GM12878 (cell line): ENCODE measurements around the gene METTL1. TPM values are rescaled to one million over a fixed set of nuclear protein-coding genes. Genes with fewer than 3 reads are reported as not detected.

Experiments
- ATAC-seq: fragments of 200-7000 bp; cut with Tn5 transposase; 3 replicates; pipeline ENCODE4 v1.9.1; 2020; ENCODE audit warnings: mild to moderate bottlenecking, moderate library complexity
- BruUV-seq: library from RNA; stranded (reverse); fragments of 400-500 nt; replicated peaks from 2 replicates; lab custom pipeline; 2021; lab: Mats Ljungman, UMichigan
- CTCF ChIA-PET: fragments of 300-600 bp; sonication (Branson Sonifier 250); formaldehyde crosslinking; extraction: SDS; loops from one replicate; lab custom pipeline; 2021; ENCODE audit warnings: inconsistent platforms; lab: Yijun Ruan, JAX
- POLR2A ChIA-PET: fragments of 350-600 bp; formaldehyde crosslinking; extraction: SDS; loops from one replicate; lab custom pipeline; 2021; ENCODE audit warnings: inconsistent platforms; lab: Charles Lee
- RAD21 ChIA-PET: fragments of 300-600 bp; sonication (Branson Sonifier 250); formaldehyde crosslinking; loops from one replicate; lab custom pipeline; 2023; ENCODE audit warnings: antibody characterized with exemption; ENCODE audit not compliant: unreplicated experiment; lab: Charles Lee
- SMC1A ChIA-PET: fragments of 300-600 bp; sonication (Branson Sonifier 250); formaldehyde crosslinking; loops from one replicate; lab custom pipeline; 2023; ENCODE audit not compliant: unreplicated experiment, uncharacterized antibody; lab: Charles Lee
- DNase-seq: peaks from one replicate; pipeline ENCODE4 v3.0.0-alpha.2; 2011; ENCODE audit warnings: low read depth, low spot score
- FAIRE-seq: peaks from 3 replicates; lab custom pipeline; 2011; peaks lifted over from hg19 to GRCh38; lab: Jason Lieb, UNC
- H2AFZ ChIP-seq: 2 replicates; pipeline ENCODE4 v1.6.0; 2011; ENCODE audit warnings: low read depth, low read length, control low read depth; ENCODE audit not compliant: control insufficient read depth
- H3K27ac ChIP-seq: 2 replicates; pipeline ENCODE4 v1.5.1; 2011; ENCODE audit warnings: control low read depth; ENCODE audit not compliant: control insufficient read depth, insufficient read depth
- H3K27me3 ChIP-seq, 2 experiments: replicated peaks in 1 of 2; 2 replicates each; pipeline versions ENCODE4 v1.6.0 to v1.6.1; 2011; ENCODE audit warnings: low read length in 1 of 2; ENCODE audit not compliant: control insufficient read depth in 2 of 2, insufficient read depth in 2 of 2
- H3K36me3 ChIP-seq, 2 experiments: 2 replicates each; pipeline ENCODE4 v1.5.1; 2011; ENCODE audit warnings: low read length in 1 of 2; ENCODE audit not compliant: control insufficient read depth in 2 of 2, insufficient read depth in 2 of 2
- H3K4me1 ChIP-seq: 2 replicates; pipeline ENCODE4 v1.6.1; 2011; ENCODE audit warnings: mild to moderate bottlenecking, low read length, moderate library complexity, mixed read lengths; ENCODE audit not compliant: control insufficient read depth, insufficient read depth
- H3K4me2 ChIP-seq: 2 replicates; pipeline ENCODE4 v1.6.0; 2011; ENCODE audit warnings: control low read depth; ENCODE audit not compliant: control insufficient read depth, insufficient read depth
- H3K4me3 ChIP-seq: fragments of 200-600 bp; sonication (generic); 2 replicates; pipeline ENCODE4 v1.5.1; 2016
- H3K79me2 ChIP-seq: 2 replicates; pipeline ENCODE4 v1.6.0; 2011; ENCODE audit warnings: low read length; ENCODE audit not compliant: control insufficient read depth, insufficient read depth
- H3K9ac ChIP-seq: 2 replicates; pipeline ENCODE4 v1.8.0; 2011; ENCODE audit warnings: low read length, control low read depth, mixed read lengths; ENCODE audit not compliant: control insufficient read depth, insufficient read depth
- H3K9me3 ChIP-seq: replicated peaks from 3 replicates; pipeline ENCODE4 v1.5.1; 2011; ENCODE audit warnings: mild to moderate bottlenecking, low read length; ENCODE audit not compliant: control insufficient read depth, insufficient read depth
- H4K20me1 ChIP-seq: 2 replicates; pipeline ENCODE4 v1.6.0; 2011; ENCODE audit not compliant: control insufficient read depth, insufficient read depth
- WGBS: methylation state at CpG from one replicate; pipeline ENCODE4 v1.1.6; 2016; ENCODE audit warnings: low lambda C conversion rate; ENCODE audit not compliant: insufficient replicate concordance, insufficient coverage; ENCODE audit errors: missing lambda C conversion rate; 5-methylcytosine and 5-hydroxymethylcytosine counted together
- in situ Hi-C: fragments of 300-500 bp; cut with MboI; formaldehyde crosslinking; loops from 9 replicates; pipeline ENCODE4 v1.14.3; 2018; ENCODE audit warnings: mixed read lengths
- intact Hi-C: fragments of 100-400 bp; cut with micrococcal nuclease; formaldehyde crosslinking; loops from one replicate; pipeline ENCODE4 v1.14.2; 2022; ENCODE audit not compliant: unreplicated experiment
- polyA plus RNA-seq, 11 experiments: library from polyadenylated mRNA; depleted of rRNA in 4 of 11; unstranded in 6 of 11; stranded (reverse) in 5 of 11; fragments of >200 nt; fragmentation: Nextera tagmentation in 4 of 11; fragmentation: Illumina TruSeq in 1 of 11; extraction: Ambion mirVana in 4 of 11; extraction: Trizol in 1 of 11; gene quantifications; 1 replicate in 1 of 11; 2 replicates in 10 of 11; pipeline versions ENCODE4 v1.2.1 to v1.2.3, GENCODE V29; 2011 to 2016; ENCODE audit warnings: inconsistent platforms in 2 of 11, missing spikeins in 2 of 11, low read depth in 1 of 11
- total RNA-seq, 4 experiments: library from RNA; depleted of rRNA in 3 of 4; stranded (reverse); fragments of >200 nt in 3 of 4; fragmentation: Illumina TruSeq in 1 of 4; extraction: Trizol in 1 of 4; gene quantifications; 2 replicates each; pipeline versions ENCODE4 v1.2.1 to v1.2.3, GENCODE V29; 2013 to 2021
- TF ChIP-seq, protein P1 (sequence below), 3 experiments: IDR thresholded peaks in 2 of 3; conservative IDR thresholded peaks in 1 of 3; 2 replicates each; pipeline ENCODE4 v1.5.1; 2011; ENCODE audit warnings: low read depth in 3 of 3, low read length in 3 of 3, mild to moderate bottlenecking in 3 of 3, control low read depth in 2 of 3, moderate library complexity in 2 of 3, inconsistent platforms in 1 of 3, mixed read lengths in 1 of 3; ENCODE audit not compliant: control insufficient read depth in 2 of 3, insufficient read depth in 1 of 3; ENCODE audit errors: extremely low read depth in 1 of 3
- TF ChIP-seq, protein P2 (sequence below): fragments of 450-650 bp; IDR thresholded peaks from 2 replicates; pipeline ENCODE4 v1.6.1; 2017; ENCODE audit warnings: antibody characterized with exemption, mild to moderate bottlenecking, moderate library complexity

Gene METTL1
- total and polyA plus RNA-seq, 10 of the 15 experiments (the other 5 are each of a cell fraction or from before 2014, with no cell fraction given), result 11.3 to 44.3 (median 30.6) TPM

DNA sequence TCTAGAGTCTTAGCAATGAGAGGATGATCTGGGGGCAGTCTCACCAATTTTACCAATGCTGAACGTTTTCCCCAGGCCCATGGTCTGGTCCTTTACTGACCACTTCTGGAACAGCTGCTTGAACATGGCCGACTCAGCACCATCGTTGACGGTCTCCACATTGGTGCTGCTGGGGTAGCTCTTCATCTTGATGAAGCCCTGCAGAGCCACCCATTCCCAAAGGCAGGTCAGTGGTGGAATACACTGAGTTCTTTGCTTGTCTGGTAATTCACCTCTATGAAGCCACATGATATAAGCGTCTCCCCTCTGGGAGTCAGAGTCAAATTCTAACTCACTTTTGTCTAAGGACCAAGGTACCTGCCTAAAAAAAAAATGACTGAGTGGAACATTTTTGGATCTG is 36.4 kb upstream of the METTL1 start:
- WGBS, result 75% methylated on average over 5 of the region's 5 CpGs
- H3K4me2 ChIP-seq, result no peak overlapping the region
- H3K36me3 ChIP-seq, result no peaks in the 10 kb centered on the region; a peak in 1 of 4 replicates
- no peaks in the 10 kb centered on the region for H3K9me3 ChIP-seq
- DNase-seq (no peak), FAIRE-seq (no peak), ATAC-seq (no peak)
- BruUV-seq, result no TSS peak
- no peaks in the 10 kb centered on the region for H4K20me1 ChIP-seq
- no peaks in the 10 kb centered on the region for H3K27me3 ChIP-seq
- in situ Hi-C loops (no loop called here), intact Hi-C loops (no loop called here)
- no peak overlapping the region for H3K9ac ChIP-seq
- ChIA-PET RAD21 (no interaction called here), POLR2A (no interaction called here), CTCF (interaction anchor here (0.9 to 2.3 kb wide), 2 partner anchors 10 to 52 kb away, joined by 4 to 7 read pairs; no protein-coding TSS in a partner anchor), SMC1A (no interaction called here)
- no peak overlapping the region for H2AFZ ChIP-seq
- H3K79me2 ChIP-seq, result no peaks in the 10 kb centered on the region
- no peaks in the 10 kb centered on the region for H3K4me1 ChIP-seq
- H3K27ac ChIP-seq, result no peak overlapping the region
- TF ChIP-seq, protein P1, sequence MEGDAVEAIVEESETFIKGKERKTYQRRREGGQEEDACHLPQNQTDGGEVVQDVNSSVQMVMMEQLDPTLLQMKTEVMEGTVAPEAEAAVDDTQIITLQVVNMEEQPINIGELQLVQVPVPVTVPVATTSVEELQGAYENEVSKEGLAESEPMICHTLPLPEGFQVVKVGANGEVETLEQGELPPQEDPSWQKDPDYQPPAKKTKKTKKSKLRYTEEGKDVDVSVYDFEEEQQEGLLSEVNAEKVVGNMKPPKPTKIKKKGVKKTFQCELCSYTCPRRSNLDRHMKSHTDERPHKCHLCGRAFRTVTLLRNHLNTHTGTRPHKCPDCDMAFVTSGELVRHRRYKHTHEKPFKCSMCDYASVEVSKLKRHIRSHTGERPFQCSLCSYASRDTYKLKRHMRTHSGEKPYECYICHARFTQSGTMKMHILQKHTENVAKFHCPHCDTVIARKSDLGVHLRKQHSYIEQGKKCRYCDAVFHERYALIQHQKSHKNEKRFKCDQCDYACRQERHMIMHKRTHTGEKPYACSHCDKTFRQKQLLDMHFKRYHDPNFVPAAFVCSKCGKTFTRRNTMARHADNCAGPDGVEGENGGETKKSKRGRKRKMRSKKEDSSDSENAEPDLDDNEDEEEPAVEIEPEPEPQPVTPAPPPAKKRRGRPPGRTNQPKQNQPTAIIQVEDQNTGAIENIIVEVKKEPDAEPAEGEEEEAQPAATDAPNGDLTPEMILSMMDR (IDR thresholded peaks at IDR 0.05 in 2 of 3, conservative IDR thresholded peaks at IDR 0.05 in 1 of 3; ENCODE audit: control insufficient read depth in 2 of 3, extremely low read depth in 1 of 3, insufficient read depth in 1 of 3, low read depth in 3 of 3, low read length in 3 of 3), result no peak
- TF ChIP-seq, protein P2, sequence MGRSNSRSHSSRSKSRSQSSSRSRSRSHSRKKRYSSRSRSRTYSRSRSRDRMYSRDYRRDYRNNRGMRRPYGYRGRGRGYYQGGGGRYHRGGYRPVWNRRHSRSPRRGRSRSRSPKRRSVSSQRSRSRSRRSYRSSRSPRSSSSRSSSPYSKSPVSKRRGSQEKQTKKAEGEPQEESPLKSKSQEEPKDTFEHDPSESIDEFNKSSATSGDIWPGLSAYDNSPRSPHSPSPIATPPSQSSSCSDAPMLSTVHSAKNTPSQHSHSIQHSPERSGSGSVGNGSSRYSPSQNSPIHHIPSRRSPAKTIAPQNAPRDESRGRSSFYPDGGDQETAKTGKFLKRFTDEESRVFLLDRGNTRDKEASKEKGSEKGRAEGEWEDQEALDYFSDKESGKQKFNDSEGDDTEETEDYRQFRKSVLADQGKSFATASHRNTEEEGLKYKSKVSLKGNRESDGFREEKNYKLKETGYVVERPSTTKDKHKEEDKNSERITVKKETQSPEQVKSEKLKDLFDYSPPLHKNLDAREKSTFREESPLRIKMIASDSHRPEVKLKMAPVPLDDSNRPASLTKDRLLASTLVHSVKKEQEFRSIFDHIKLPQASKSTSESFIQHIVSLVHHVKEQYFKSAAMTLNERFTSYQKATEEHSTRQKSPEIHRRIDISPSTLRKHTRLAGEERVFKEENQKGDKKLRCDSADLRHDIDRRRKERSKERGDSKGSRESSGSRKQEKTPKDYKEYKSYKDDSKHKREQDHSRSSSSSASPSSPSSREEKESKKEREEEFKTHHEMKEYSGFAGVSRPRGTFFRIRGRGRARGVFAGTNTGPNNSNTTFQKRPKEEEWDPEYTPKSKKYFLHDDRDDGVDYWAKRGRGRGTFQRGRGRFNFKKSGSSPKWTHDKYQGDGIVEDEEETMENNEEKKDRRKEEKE, result no peak
- H3K4me3 ChIP-seq, result no peak overlapping the region
